Measurements from ENCODE around the gene EXOC4.

DNA sequence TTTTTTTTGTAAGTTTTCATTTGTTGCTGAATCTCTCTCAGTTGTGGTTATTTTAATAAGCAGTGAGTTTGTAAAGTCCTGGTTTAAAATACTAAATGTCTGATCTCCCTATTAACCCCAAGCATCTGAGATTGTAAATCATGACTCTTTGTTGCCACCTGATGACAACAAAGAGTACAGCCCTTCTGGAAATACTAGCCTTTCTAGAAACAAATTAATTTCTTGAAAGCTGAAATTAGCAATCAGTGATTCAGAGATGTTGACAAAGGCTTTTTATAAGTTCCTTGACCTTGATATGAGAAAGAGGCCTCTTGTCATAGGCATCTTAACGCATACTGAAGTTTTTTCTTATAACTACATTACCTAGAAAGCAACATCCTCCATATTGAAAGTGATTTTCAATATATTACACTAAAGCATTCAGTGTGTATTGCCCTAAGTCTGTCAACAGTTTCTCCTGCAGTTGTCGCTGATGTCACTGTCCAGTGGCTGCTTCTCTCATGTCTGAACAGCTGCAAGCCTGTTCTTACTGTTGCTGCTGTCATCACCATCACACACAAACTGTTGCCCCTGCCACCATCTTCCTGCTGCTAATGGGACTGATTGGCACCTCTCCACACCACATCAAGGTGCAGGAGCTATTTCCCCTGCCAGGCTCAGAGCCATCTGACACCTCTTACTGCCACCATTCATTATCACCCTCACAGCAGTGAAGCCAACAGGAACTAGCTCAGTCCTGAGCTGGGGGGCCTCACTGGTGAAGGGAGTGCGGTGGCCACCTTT, 779.1 kb downstream of the EXOC4 start:
- no peak for TF ChIP-seq EZH2 (IDR thresholded peaks at IDR 0.05; ENCODE audit: low read length, missing control alignments)
- TF ChIP-seq, protein P1, sequence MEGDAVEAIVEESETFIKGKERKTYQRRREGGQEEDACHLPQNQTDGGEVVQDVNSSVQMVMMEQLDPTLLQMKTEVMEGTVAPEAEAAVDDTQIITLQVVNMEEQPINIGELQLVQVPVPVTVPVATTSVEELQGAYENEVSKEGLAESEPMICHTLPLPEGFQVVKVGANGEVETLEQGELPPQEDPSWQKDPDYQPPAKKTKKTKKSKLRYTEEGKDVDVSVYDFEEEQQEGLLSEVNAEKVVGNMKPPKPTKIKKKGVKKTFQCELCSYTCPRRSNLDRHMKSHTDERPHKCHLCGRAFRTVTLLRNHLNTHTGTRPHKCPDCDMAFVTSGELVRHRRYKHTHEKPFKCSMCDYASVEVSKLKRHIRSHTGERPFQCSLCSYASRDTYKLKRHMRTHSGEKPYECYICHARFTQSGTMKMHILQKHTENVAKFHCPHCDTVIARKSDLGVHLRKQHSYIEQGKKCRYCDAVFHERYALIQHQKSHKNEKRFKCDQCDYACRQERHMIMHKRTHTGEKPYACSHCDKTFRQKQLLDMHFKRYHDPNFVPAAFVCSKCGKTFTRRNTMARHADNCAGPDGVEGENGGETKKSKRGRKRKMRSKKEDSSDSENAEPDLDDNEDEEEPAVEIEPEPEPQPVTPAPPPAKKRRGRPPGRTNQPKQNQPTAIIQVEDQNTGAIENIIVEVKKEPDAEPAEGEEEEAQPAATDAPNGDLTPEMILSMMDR (conservative IDR thresholded peaks at IDR 0.05 in 1 of 2, IDR thresholded peaks at IDR 0.05 in 1 of 2; ENCODE audit: low read depth in 1 of 2, low read length in 2 of 2), result no peak

Measured in fibroblast of lung (primary cell).